H1 (cell line): ENCODE measurements around the gene SMTNL2. TPM values are rescaled to one million over a fixed set of nuclear protein-coding genes. Genes with fewer than 3 reads are reported as not detected.

Experiments
- CTCF ChIA-PET: fragments of 300-600 bp; sonication (Branson Sonifier 250); formaldehyde crosslinking; loops from one replicate; lab custom pipeline; 2021; ENCODE audit not compliant: partially characterized antibody; lab: Charles Lee
- POLR2A ChIA-PET: fragments of 300-600 bp; sonication (Branson Sonifier 250); formaldehyde crosslinking; loops from one replicate; lab custom pipeline; 2021; ENCODE audit warnings: inconsistent platforms; ENCODE audit not compliant: partially characterized antibody; lab: Charles Lee
- DNase-seq, 2 experiments: peaks; one replicate each; pipeline versions ENCODE4 v3.0.0 to v3.0.0-alpha.2; 2010 to 2022; ENCODE audit warnings: low spot score in 2 of 2, low read depth in 1 of 2, mixed read lengths in 1 of 2
- FAIRE-seq: peaks from 2 replicates; lab custom pipeline; 2011; peaks lifted over from hg19 to GRCh38; lab: Jason Lieb, UNC
- H2AFZ ChIP-seq: 2 replicates; pipeline ENCODE4 v1.8.1; 2012; ENCODE audit warnings: low read length, inconsistent platforms
- H2AK5ac ChIP-seq: 2 replicates; pipeline ENCODE4 v1.6.1; 2013; ENCODE audit warnings: low read depth, low read length
- H2BK120ac ChIP-seq: replicated peaks from 2 replicates; pipeline ENCODE3; 2013; ENCODE audit warnings: low read depth, low read length, inconsistent platforms
- H2BK12ac ChIP-seq: 2 replicates; pipeline ENCODE4 v1.6.1; 2013; ENCODE audit warnings: low read depth, low read length
- H2BK15ac ChIP-seq: 2 replicates; pipeline ENCODE4 v1.6.1; 2013; ENCODE audit warnings: low read length
- H2BK20ac ChIP-seq: 2 replicates; pipeline ENCODE4 v1.6.1; 2013; ENCODE audit warnings: low read length
- H2BK5ac ChIP-seq: 2 replicates; pipeline ENCODE4 v1.6.1; 2013; ENCODE audit warnings: low read depth, low read length
- H3K14ac ChIP-seq: 2 replicates; pipeline ENCODE4 v1.6.1; 2013; ENCODE audit warnings: inconsistent platforms; ENCODE audit not compliant: insufficient read length
- H3K18ac ChIP-seq: 2 replicates; pipeline ENCODE4 v1.6.1; 2013; ENCODE audit warnings: low read length; ENCODE audit errors: extremely low read depth
- H3K23ac ChIP-seq: 2 replicates; pipeline ENCODE4 v1.6.1; 2013; ENCODE audit warnings: inconsistent platforms; ENCODE audit not compliant: insufficient read length
- H3K23me2 ChIP-seq: 2 replicates; pipeline ENCODE4 v1.6.1; 2013; ENCODE audit warnings: low read depth, low read length
- H3K27ac ChIP-seq: 2 replicates; pipeline ENCODE4 v1.6.1; 2011; ENCODE audit warnings: low read depth, low read length, inconsistent platforms
- H3K27me3 ChIP-seq, 4 experiments: replicated peaks in 1 of 4; 1 replicate in 1 of 4; 2 replicates in 3 of 4; pipeline versions ENCODE4 v1.6.1 to v1.8.1; 2011 to 2013; ENCODE audit warnings: low read length in 3 of 4, mild to moderate bottlenecking in 3 of 4, inconsistent platforms in 2 of 4, mixed read lengths in 2 of 4, moderate library complexity in 1 of 4; ENCODE audit not compliant: control insufficient read depth in 3 of 4, insufficient read depth in 3 of 4; ENCODE audit errors: extremely low read depth in 1 of 4
- H3K36me3 ChIP-seq, 4 experiments: 2 replicates each; pipeline versions ENCODE4 v1.6.1 to v1.8.1; 2011 to 2013; ENCODE audit warnings: mild to moderate bottlenecking in 4 of 4, low read length in 3 of 4, moderate library complexity in 2 of 4, control low read depth in 1 of 4, inconsistent platforms in 1 of 4; ENCODE audit not compliant: insufficient read depth in 4 of 4, control insufficient read depth in 2 of 4
- H3K4ac ChIP-seq: replicated peaks from 2 replicates; pipeline ENCODE3; 2013; ENCODE audit warnings: low read length, low read depth, mixed read lengths, inconsistent platforms; ENCODE audit not compliant: insufficient read length
- H3K4me1 ChIP-seq, 4 experiments: replicated peaks in 1 of 4; 1 replicate in 1 of 4; 2 replicates in 3 of 4; pipeline versions ENCODE4 v1.6.1 to v1.8.1; 2011 to 2013; ENCODE audit warnings: low read length in 3 of 4, inconsistent platforms in 2 of 4, mixed read lengths in 1 of 4; ENCODE audit not compliant: insufficient read depth in 4 of 4, control insufficient read depth in 3 of 4
- H3K4me2 ChIP-seq, 2 experiments: 2 replicates each; pipeline versions ENCODE4 v1.6.1 to v1.8.1; 2011 to 2013; ENCODE audit warnings: low read depth in 2 of 2, low read length in 2 of 2, control low read depth in 1 of 2, inconsistent platforms in 1 of 2, mild to moderate bottlenecking in 1 of 2; ENCODE audit not compliant: insufficient read depth in 1 of 2
- H3K4me3 ChIP-seq, 4 experiments: fragments of 200-600, 300-600 bp in 1 of 4; sonication (generic), shearing (Covaris generic), sonication (Bioruptor Twin) in 1 of 4; 2 replicates each; pipeline versions ENCODE4 v1.5.1 to v1.8.1; 2011 to 2016; ENCODE audit warnings: low read length in 4 of 4, low read depth in 3 of 4, control low read depth in 2 of 4, inconsistent platforms in 2 of 4, mild to moderate bottlenecking in 2 of 4, mixed read lengths in 1 of 4, moderate library complexity in 1 of 4; ENCODE audit not compliant: insufficient read depth in 2 of 4; ENCODE audit errors: extremely low read depth in 1 of 4
- H3K56ac ChIP-seq: replicated peaks from 2 replicates; pipeline ENCODE3; 2013; ENCODE audit warnings: low read depth, mild to moderate bottlenecking, mixed read lengths, low read length, inconsistent platforms; ENCODE audit not compliant: insufficient read length
- H3K79me1 ChIP-seq: 2 replicates; pipeline ENCODE4 v1.6.1; 2013; ENCODE audit warnings: low read depth, low read length, control low read depth
- H3K79me2 ChIP-seq, 2 experiments: 2 replicates each; pipeline versions ENCODE4 v1.6.1 to v1.8.1; 2012 to 2013; ENCODE audit warnings: low read length in 2 of 2, mild to moderate bottlenecking in 2 of 2, inconsistent platforms in 1 of 2; ENCODE audit not compliant: insufficient read depth in 2 of 2, control insufficient read depth in 1 of 2
- H3K9ac ChIP-seq, 4 experiments: replicated peaks in 1 of 4; 1 replicate in 1 of 4; 2 replicates in 3 of 4; pipeline versions ENCODE4 v1.6.1 to v1.8.1; 2011 to 2013; ENCODE audit warnings: low read depth in 3 of 4, low read length in 3 of 4, control low read depth in 2 of 4, mild to moderate bottlenecking in 2 of 4, moderate library complexity in 2 of 4, inconsistent platforms in 1 of 4; ENCODE audit errors: extremely low read depth in 1 of 4
- H3K9me3 ChIP-seq, 2 experiments: 2 replicates each; pipeline versions ENCODE4 v1.6.1 to v1.8.1; 2012 to 2013; ENCODE audit warnings: mild to moderate bottlenecking in 2 of 2, moderate library complexity in 2 of 2, control low read depth in 1 of 2, inconsistent platforms in 1 of 2, low read depth in 1 of 2, low read length in 1 of 2, mixed read lengths in 1 of 2; ENCODE audit not compliant: insufficient read depth in 2 of 2
- H4K20me1 ChIP-seq, 2 experiments: replicated peaks in 1 of 2; 2 replicates each; pipeline versions ENCODE3 to v1.8.1; 2011 to 2013; ENCODE audit warnings: inconsistent platforms in 2 of 2, low read length in 2 of 2, mild to moderate bottlenecking in 1 of 2; ENCODE audit not compliant: insufficient read depth in 2 of 2, control insufficient read depth in 1 of 2
- H4K5ac ChIP-seq: 2 replicates; pipeline ENCODE4 v1.6.1; 2013; ENCODE audit warnings: low read length, low read depth, mixed read lengths, inconsistent platforms; ENCODE audit not compliant: insufficient read length
- H4K8ac ChIP-seq: 2 replicates; pipeline ENCODE4 v1.8.0; 2013; ENCODE audit warnings: mild to moderate bottlenecking, moderate library complexity, low read length, inconsistent platforms; ENCODE audit not compliant: insufficient read depth; ENCODE audit errors: extremely low read depth
- H4K91ac ChIP-seq: replicated peaks from 2 replicates; pipeline ENCODE3; 2013; ENCODE audit warnings: low read length, mixed read lengths, inconsistent platforms; ENCODE audit not compliant: insufficient read length
- CBX8 ChIP-seq: fragments of 300-800, 300-1000 bp; sonication (generic); IDR thresholded peaks from 2 replicates; pipeline ENCODE4 v1.7.1; 2016; ENCODE audit warnings: low read depth, low read length, borderline replicate concordance
- CTBP2 ChIP-seq: IDR thresholded peaks from 2 replicates; pipeline ENCODE4 v1.7.0; 2011; ENCODE audit warnings: borderline replicate concordance, mild to moderate bottlenecking, moderate library complexity, mixed read lengths, low read length; ENCODE audit not compliant: insufficient read depth, insufficient read length
- E2F6 ChIP-seq: IDR thresholded peaks from 2 replicates; pipeline ENCODE4 v1.6.1; 2012; ENCODE audit warnings: inconsistent platforms
- EP300 ChIP-seq, 2 experiments: IDR thresholded peaks; 1 replicate in 1 of 2; 2 replicates in 1 of 2; pipeline ENCODE4 v1.6.1; 2011 to 2012; ENCODE audit warnings: low read depth in 2 of 2, low read length in 2 of 2, mild to moderate bottlenecking in 2 of 2, borderline replicate concordance in 1 of 2, inconsistent platforms in 1 of 2, moderate library complexity in 1 of 2
- EZH2 ChIP-seq: fragments of 200-600 bp; sonication (generic); IDR thresholded peaks from 2 replicates; pipeline ENCODE4 v1.7.1; 2012; ENCODE audit warnings: low read depth, mild to moderate bottlenecking, moderate library complexity, low read length, inconsistent platforms; ENCODE audit not compliant: severe bottlenecking
- GABPA ChIP-seq: IDR thresholded peaks from 2 replicates; pipeline ENCODE4 v1.6.1; 2011; ENCODE audit warnings: mild to moderate bottlenecking, low read length, moderate library complexity, borderline replicate concordance; ENCODE audit not compliant: insufficient read depth
- POLR2A ChIP-seq, 2 experiments: IDR thresholded peaks; 1 replicate in 1 of 2; 2 replicates in 1 of 2; pipeline ENCODE4 v1.6.1; 2011; ENCODE audit warnings: low read depth in 2 of 2, low read length in 2 of 2, mild to moderate bottlenecking in 2 of 2; ENCODE audit errors: control extremely low read depth in 1 of 2
- RAD21 ChIP-seq, 2 experiments: IDR thresholded peaks in 1 of 2; conservative IDR thresholded peaks in 1 of 2; 2 replicates each; pipeline ENCODE4 v1.6.1; 2011; ENCODE audit warnings: low read depth in 2 of 2, low read length in 2 of 2, improper control_type of control experiment in 1 of 2, inconsistent platforms in 1 of 2, mild to moderate bottlenecking in 1 of 2, moderate library complexity in 1 of 2
- TBP ChIP-seq: IDR thresholded peaks from 2 replicates; pipeline ENCODE4 v1.6.1; 2011; ENCODE audit warnings: low read depth, low read length, improper control_type of control experiment
- TCF12 ChIP-seq: IDR thresholded peaks from 2 replicates; pipeline ENCODE4 v1.6.1; 2011; ENCODE audit warnings: low read depth, mild to moderate bottlenecking, low read length
- WGBS, 2 experiments: shearing (Covaris generic) in 1 of 2; methylation state at CpG; one replicate each; pipeline versions ENCODE4 v1.1.6 to v1.1.7; 2013 to 2015; ENCODE audit warnings: low lambda C conversion rate in 2 of 2, mixed read lengths in 2 of 2, inconsistent platforms in 1 of 2, low coverage in 1 of 2, missing lambda C conversion rate in 1 of 2; ENCODE audit not compliant: insufficient replicate concordance in 2 of 2, insufficient coverage in 1 of 2, insufficient read length in 1 of 2; ENCODE audit errors: extremely low coverage in 1 of 2, missing lambda C conversion rate in 1 of 2; 5-methylcytosine and 5-hydroxymethylcytosine counted together
- polyA plus RNA-seq, 7 experiments: library from polyadenylated mRNA; depleted of rRNA in 3 of 7; stranded (reverse) in 5 of 7; unstranded in 2 of 7; fragments of >200 nt in 5 of 7; fragments of 200-250 nt in 2 of 7; gene quantifications; 1 replicate in 5 of 7; 2 replicates in 1 of 7; 4 replicates in 1 of 7; pipeline versions ENCODE4 v1.2.1 to v1.2.3, GENCODE V29; 2011 to 2013; ENCODE audit warnings: missing spikeins in 2 of 7, mixed read lengths in 2 of 7
- total RNA-seq: library from RNA; stranded (reverse); fragmentation: NEBNext Ultra II Directional; extraction: Animal tissue kit (Norgen Biotek cat#: 25700); gene quantifications from 2 replicates; pipeline ENCODE4 v1.2.1, GENCODE V29; 2021

Gene SMTNL2
- total and polyA plus RNA-seq, 2 of the 8 experiments (the other 6 are each of a cell fraction or from before 2014, with no cell fraction given), result 3.6 to 4.5 TPM

- no peak overlapping the region for H3K56ac ChIP-seq
- ChIA-PET CTCF (interaction anchor here (0.5 to 3.6 kb wide), 15 partner anchors 10 to 743 kb away, joined by 3 to 15 read pairs (median 4); partner anchors contain the start of gene SPNS2), POLR2A (interaction anchor here (0.6 to 37.1 kb wide), 9 partner anchors 8 to 133 kb away, joined by 3 to 546 read pairs (median 4); partner anchors contain the start of genes GGT6 and MYBBP1A)
- no peaks in the 10 kb centered on the region for H3K9me3 ChIP-seq
- H3K9ac ChIP-seq, result no peak overlapping the region
- no peak overlapping the region for H2BK20ac ChIP-seq
- WGBS, 2 experiments, result 71% methylated on average over 11 of the region's 18 CpGs; no CpG with 5 or more reads in 1 of the 2 experiments
- peaks cover 8 to 32% (median 22%) of the 10 kb centered on the region in 4 experiments; a peak in 7 of 8 replicates for H3K36me3 ChIP-seq
- H3K27me3 ChIP-seq, result peaks cover 0 to 23% (median 14%) of the 10 kb centered on the region in 4 experiments; a peak in 4 of 7 replicates
- H3K4me2 ChIP-seq, result peak overlapping the region; percentile 61 to 79; a peak in 3 of 4 replicates
- no peak overlapping the region for H3K14ac ChIP-seq
- H2BK120ac ChIP-seq, result no peak overlapping the region
- no peak overlapping the region for H2BK12ac ChIP-seq
- H3K4me3 ChIP-seq, result peak overlapping the region in 1 of 4 experiments; percentile 55; a peak in 3 of 8 replicates
- H2BK15ac ChIP-seq, result no peak overlapping the region
- no peaks in the 10 kb centered on the region for H3K79me1 ChIP-seq
- no peak overlapping the region for H3K27ac ChIP-seq
- H3K4me1 ChIP-seq, result peaks cover 0 to 29% (median 16%) of the 10 kb centered on the region in 4 experiments; a peak in 6 of 7 replicates
- H3K4ac ChIP-seq, result no peak overlapping the region
- DNase-seq (no peak), FAIRE-seq (no peak)
- no peak overlapping the region for H3K23ac ChIP-seq
- no peak overlapping the region for H2AFZ ChIP-seq
- peak overlapping the region; percentile 92; the same call in 1 of the 2 replicates for H3K18ac ChIP-seq
- H3K23me2 ChIP-seq, result peaks cover 4% of the 10 kb centered on the region; the same call in 1 of the 2 replicates
- H4K20me1 ChIP-seq, result peaks cover 11 to 19% of the 10 kb centered on the region in 2 experiments
- no peak overlapping the region for H4K8ac ChIP-seq
- H2BK5ac ChIP-seq, result no peak overlapping the region; the same call in 1 of the 2 replicates
- no peak overlapping the region for H2AK5ac ChIP-seq
- no peak overlapping the region for H4K5ac ChIP-seq
- H3K79me2 ChIP-seq, result no peaks in the 10 kb centered on the region
- H4K91ac ChIP-seq, result no peak overlapping the region
- TF ChIP-seq RAD21 (IDR thresholded peaks at IDR 0.05 in 1 of 2, conservative IDR thresholded peaks at IDR 0.05 in 1 of 2; ENCODE audit: low read depth in 2 of 2, low read length in 2 of 2) (no peak), CBX8 (no peak), EZH2 (no peak), POLR2A (IDR thresholded peaks at IDR 0.05; ENCODE audit: control extremely low read depth in 1 of 2, low read depth in 2 of 2, low read length in 2 of 2) (peak in 1 of 2 experiments; percentile 44; a peak in 1 of 3 replicates), GABPA (no peak), E2F6 (no peak), CTBP2 (no peak), EP300 (IDR thresholded peaks at IDR 0.05; ENCODE audit: borderline replicate concordance in 1 of 2, low read depth in 2 of 2, low read length in 2 of 2) (no peak), TBP (no peak), TCF12 (no peak)
These were observed 47.5 kb upstream of the SMTNL2 start for GRCh38 chr17:4536742-4537411.
